ENCODE data around the gene SORBS2.

DNA sequence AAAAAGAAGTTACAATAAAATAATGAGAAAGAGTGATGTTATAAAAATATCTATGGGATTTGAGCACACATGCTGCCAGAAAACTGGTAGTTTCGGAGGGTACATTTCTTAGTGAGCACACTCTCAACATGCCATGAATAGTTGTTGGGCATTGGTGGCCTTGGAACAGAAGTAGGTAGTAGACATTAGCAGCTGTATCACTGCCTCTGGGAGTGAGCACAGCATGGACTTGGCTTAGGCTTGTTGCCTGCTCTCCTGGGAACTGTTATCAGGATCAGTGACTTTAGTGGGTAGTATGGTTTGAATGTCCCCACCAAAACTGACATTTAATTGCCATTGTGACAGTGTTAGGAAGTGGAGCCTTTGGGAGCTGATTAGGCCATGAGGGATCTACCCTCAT lies 263.4 kb downstream of the SORBS2 start:
- TF ChIP-seq, protein P1, sequence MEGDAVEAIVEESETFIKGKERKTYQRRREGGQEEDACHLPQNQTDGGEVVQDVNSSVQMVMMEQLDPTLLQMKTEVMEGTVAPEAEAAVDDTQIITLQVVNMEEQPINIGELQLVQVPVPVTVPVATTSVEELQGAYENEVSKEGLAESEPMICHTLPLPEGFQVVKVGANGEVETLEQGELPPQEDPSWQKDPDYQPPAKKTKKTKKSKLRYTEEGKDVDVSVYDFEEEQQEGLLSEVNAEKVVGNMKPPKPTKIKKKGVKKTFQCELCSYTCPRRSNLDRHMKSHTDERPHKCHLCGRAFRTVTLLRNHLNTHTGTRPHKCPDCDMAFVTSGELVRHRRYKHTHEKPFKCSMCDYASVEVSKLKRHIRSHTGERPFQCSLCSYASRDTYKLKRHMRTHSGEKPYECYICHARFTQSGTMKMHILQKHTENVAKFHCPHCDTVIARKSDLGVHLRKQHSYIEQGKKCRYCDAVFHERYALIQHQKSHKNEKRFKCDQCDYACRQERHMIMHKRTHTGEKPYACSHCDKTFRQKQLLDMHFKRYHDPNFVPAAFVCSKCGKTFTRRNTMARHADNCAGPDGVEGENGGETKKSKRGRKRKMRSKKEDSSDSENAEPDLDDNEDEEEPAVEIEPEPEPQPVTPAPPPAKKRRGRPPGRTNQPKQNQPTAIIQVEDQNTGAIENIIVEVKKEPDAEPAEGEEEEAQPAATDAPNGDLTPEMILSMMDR (IDR thresholded peaks at IDR 0.05), result no peak
- TF ChIP-seq ZFX (IDR thresholded peaks at IDR 0.05; ENCODE audit: borderline replicate concordance), result no peak
